COLO829 (cell line): Measurements from ENCODE around the gene RFT1.

Source experiments
- DNase-seq: peaks from one replicate; pipeline ENCODE4 v3.0.0; 2012; ENCODE audit warnings: low spot score

The RFT1 gene

GRCh38 chr3:53149006-53149690, 18.9 kb upstream of the RFT1 start:
- no peak for DNase-seq

- DNase-seq = no peak
Measured at GRCh38 chr3:53147903-53148400, 17.7 kb upstream of the RFT1 start.

- no peak for DNase-seq
Measured at GRCh38 chr3:53147151-53147902, 17.1 kb upstream of the RFT1 start.

GRCh38 chr3:53146319-53146891, 16.2 kb upstream of the RFT1 start:
- DNase-seq = no peak

- no peak for DNase-seq
Measured at GRCh38 chr3:53145713-53146080, 15.5 kb upstream of the RFT1 start.

- no peak for DNase-seq
Measured at GRCh38 chr3:53144862-53145712, 14.9 kb upstream of the RFT1 start.

GRCh38 chr3:53144446-53144845, 14.2 kb upstream of the RFT1 start:
- no peak for DNase-seq

GRCh38 chr3:53142986-53143385, 12.8 kb upstream of the RFT1 start:
- DNase-seq = no peak

- DNase-seq = no peak
Measured at GRCh38 chr3:53140847-53141845, 10.9 kb upstream of the RFT1 start.

GRCh38 chr3:53139906-53140846, 9.9 kb upstream of the RFT1 start:
- DNase-seq = no peak

- no peak for DNase-seq
Measured at GRCh38 chr3:53137835-53138446, 7.7 kb upstream of the RFT1 start.

- DNase-seq = no peak
Measured at GRCh38 chr3:53137221-53137620, 7.0 kb upstream of the RFT1 start.

GRCh38 chr3:53134631-53135232, 4.5 kb upstream of the RFT1 start:
- DNase-seq = peak; percentile 82

- DNase-seq = no peak
Measured at GRCh38 chr3:53132347-53132746, 2.1 kb upstream of the RFT1 start.

- no peak for DNase-seq
Measured at GRCh38 chr3:53131096-53131495, 861 bp upstream of the RFT1 start.

- DNase-seq = no peak
Measured at GRCh38 chr3:53129344-53129743, 891 bp downstream of the RFT1 start.

GRCh38 chr3:53126601-53127000, 3.6 kb downstream of the RFT1 start:
- no peak for DNase-seq

- no peak for DNase-seq
Measured at GRCh38 chr3:53123953-53124352, 6.3 kb downstream of the RFT1 start.

GRCh38 chr3:53123510-53123909, 6.7 kb downstream of the RFT1 start:
- DNase-seq = no peak
